ENCODE measurements around the gene SPP2. TPM values are rescaled to one million over a fixed set of nuclear protein-coding genes. Genes with fewer than 3 reads are reported as not detected.

The SPP2 gene
- total and polyA plus RNA-seq, 9 of the 15 experiments (the other 6 are each of a cell fraction or from before 2014, with no cell fraction given): not detected

DNA sequence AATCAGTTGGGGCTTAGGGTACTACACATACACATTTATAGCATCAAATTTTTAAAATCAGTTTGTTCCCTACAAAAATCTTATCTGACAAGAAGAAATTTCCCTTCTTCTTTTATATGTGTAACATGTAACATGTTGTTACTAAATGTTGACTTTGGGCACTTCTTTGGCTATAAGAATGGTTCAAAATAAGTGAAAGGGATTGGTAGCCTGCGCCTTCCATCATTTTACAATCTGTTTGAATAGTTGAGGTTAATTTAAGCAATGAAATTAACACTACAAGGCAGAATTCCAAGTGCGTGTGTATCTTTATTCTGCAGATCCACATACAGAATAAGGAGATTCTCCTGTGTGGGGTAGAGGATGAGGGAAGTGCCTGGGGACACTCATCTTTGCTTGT is 30.2 kb upstream of the SPP2 start (continued):
- TF ChIP-seq, protein P1, sequence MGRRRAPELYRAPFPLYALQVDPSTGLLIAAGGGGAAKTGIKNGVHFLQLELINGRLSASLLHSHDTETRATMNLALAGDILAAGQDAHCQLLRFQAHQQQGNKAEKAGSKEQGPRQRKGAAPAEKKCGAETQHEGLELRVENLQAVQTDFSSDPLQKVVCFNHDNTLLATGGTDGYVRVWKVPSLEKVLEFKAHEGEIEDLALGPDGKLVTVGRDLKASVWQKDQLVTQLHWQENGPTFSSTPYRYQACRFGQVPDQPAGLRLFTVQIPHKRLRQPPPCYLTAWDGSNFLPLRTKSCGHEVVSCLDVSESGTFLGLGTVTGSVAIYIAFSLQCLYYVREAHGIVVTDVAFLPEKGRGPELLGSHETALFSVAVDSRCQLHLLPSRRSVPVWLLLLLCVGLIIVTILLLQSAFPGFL (CRISPR knock-in tag; IDR thresholded peaks at IDR 0.05): no peak
- TF ChIP-seq POLR3G (IDR thresholded peaks at IDR 0.05; ENCODE audit: extremely low read depth, insufficient read length, insufficient replicate concordance) (no peak), TAL1 (IDR thresholded peaks at IDR 0.05) (no peak), NFE2 (IDR thresholded peaks at IDR 0.05; ENCODE audit: low read depth) (no peak)

DNA sequence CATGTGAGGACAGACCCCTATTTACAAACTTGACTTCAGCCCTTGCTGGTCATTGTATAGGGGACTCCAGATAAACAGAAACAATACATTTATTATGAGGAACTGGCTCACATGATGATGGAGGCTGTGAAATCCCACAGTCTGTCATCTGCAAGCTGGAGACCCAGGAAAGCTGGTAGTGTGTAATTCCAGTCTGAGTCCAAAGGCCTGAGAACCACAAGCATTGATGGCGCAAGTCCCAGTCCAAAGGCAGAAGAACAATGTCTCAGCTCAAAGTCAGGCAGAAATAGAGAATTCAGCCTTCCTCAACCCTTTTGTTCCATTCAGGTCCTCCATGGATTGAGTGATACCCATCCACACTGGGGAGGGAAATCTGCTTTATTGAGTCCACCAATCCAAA is 28.1 kb upstream of the SPP2 start:
- WGBS (ENCODE audit: insufficient coverage, low coverage, missing lambda C conversion rate): 0% methylated on average over 1 of the region's 1 CpG
- Histone ChIP-seq H3K36me3 (ENCODE audit: control insufficient read depth, insufficient read depth, low read length) (no peaks in the 10 kb centered on the region), H3K9me3 (replicated peaks; ENCODE audit: control insufficient read depth, insufficient read depth, low read depth, low read length) (no peaks in the 10 kb centered on the region), H3K9ac (ENCODE audit: insufficient read depth in 1 of 2, low read depth in 2 of 2, low read length in 2 of 2) (no peak overlapping the region), H2AFZ (ENCODE audit: low read depth, low read length) (no peak overlapping the region), H3K27me3 (ENCODE audit: control insufficient read depth in 2 of 2, insufficient read depth in 2 of 2, low read length in 2 of 2) (no peaks in the 10 kb centered on the region), H3K79me2 (ENCODE audit: control insufficient read depth, insufficient read depth, low read length) (no peaks in the 10 kb centered on the region), H4K20me1 (replicated peaks; ENCODE audit: control insufficient read depth, insufficient read depth, low read length) (no peaks in the 10 kb centered on the region), H3K4me3 (no peak overlapping the region), H3K9me1 (ENCODE audit: control insufficient read depth, insufficient read depth, low read length) (no peaks in the 10 kb centered on the region), H3K4me2 (ENCODE audit: insufficient read depth, low read length) (no peak overlapping the region), H3K4me1 (replicated peaks in 1 of 2; ENCODE audit: control insufficient read depth in 2 of 2, insufficient read depth in 2 of 2, low read length in 2 of 2) (no peaks in the 10 kb centered on the region), H3K27ac (ENCODE audit: extremely low read depth, low read depth, low read length) (no peak overlapping the region)
- in situ Hi-C loops (cut with MboI) (no loop called here), intact Hi-C loops (cut with micrococcal nuclease) (no loop called here)
- FAIRE-seq: no peak
- TF ChIP-seq MCM5 (IDR thresholded peaks at IDR 0.05; ENCODE audit: low read depth) (no peak), TBP (optimal IDR thresholded peaks at IDR 0.05; ENCODE audit: low read depth, low read length) (no peak)
- TF ChIP-seq, protein P2, sequence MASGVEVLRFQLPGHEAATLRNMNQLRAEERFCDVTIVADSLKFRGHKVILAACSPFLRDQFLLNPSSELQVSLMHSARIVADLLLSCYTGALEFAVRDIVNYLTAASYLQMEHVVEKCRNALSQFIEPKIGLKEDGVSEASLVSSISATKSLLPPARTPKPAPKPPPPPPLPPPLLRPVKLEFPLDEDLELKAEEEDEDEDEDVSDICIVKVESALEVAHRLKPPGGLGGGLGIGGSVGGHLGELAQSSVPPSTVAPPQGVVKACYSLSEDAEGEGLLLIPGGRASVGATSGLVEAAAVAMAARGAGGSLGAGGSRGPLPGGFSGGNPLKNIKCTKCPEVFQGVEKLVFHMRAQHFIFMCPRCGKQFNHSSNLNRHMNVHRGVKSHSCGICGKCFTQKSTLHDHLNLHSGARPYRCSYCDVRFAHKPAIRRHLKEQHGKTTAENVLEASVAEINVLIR (CRISPR knock-in tag; IDR thresholded peaks at IDR 0.05): no peak
- no peak for DNase-seq (ENCODE audit: extremely low read depth in 1 of 4, low spot score in 3 of 4)
- ChIA-PET CTCF (ENCODE audit: low intra/inter-chr PET ratio) (no interaction called here), POLR2A (no interaction called here)
- no TSS peak for BruUV-seq (replicated peaks)
- ATAC-seq: no peak

Measured in K562 (cell line).